Stimulated activated effector memory CD8-positive, alpha-beta T cell treated with anti-CD3 and anti-CD28 coated beads, Interleukin-12 subunit alpha, Interleukin-12 subunit beta, amount 100 ng/mL, for 72 hours (primary cell): ENCODE measurements around the gene PTH.

Experiments
- ATAC-seq: fragments of 150-1000 bp; cut with Tn5 transposase; 2 replicates; pipeline ENCODE4 v1.10.0; 2021
- DNase-seq, 2 donors: peaks; one replicate each; pipeline ENCODE4 v3.0.0; 2021 to 2022; ENCODE audit warnings: low spot score in 2 of 2
- H3K27ac Mint-ChIP-seq: one replicate; pipeline ENCODE4 v1.8.0; 2022; ENCODE audit warnings: mild to moderate bottlenecking, mixed read lengths
- H3K36me3 Mint-ChIP-seq: one replicate; pipeline ENCODE4 v1.8.0; 2022; ENCODE audit warnings: mild to moderate bottlenecking, mixed read lengths
- H3K4me1 Mint-ChIP-seq: one replicate; pipeline ENCODE4 v1.8.0; 2022; ENCODE audit warnings: mixed read lengths
- H3K4me3 Mint-ChIP-seq: one replicate; pipeline ENCODE4 v1.8.0; 2022; ENCODE audit warnings: mild to moderate bottlenecking, mixed read lengths
- H3K9me3 Mint-ChIP-seq: one replicate; pipeline ENCODE4 v1.8.0; 2022; ENCODE audit warnings: mixed read lengths

The PTH gene

GRCh38 chr11:13463779-13464290, 32.0 kb downstream of the PTH start:
- Mint-ChIP-seq H3K36me3 (peaks cover 10% of the 10 kb centered on the region), H3K9me3 (no peaks in the 10 kb centered on the region), H3K4me1 (peaks cover 33% of the 10 kb centered on the region), H3K27ac (peak overlapping the region; percentile 99), H3K4me3 (peak overlapping the region; percentile 100)
- no peak for ATAC-seq
- no peak for DNase-seq

- Mint-ChIP-seq H3K9me3 (no peaks in the 10 kb centered on the region), H3K27ac (peak within 1 kb of the TSS; percentile 99), H3K36me3 (peaks cover 10% of the 10 kb centered on the region), H3K4me1 (peaks cover 33% of the 10 kb centered on the region), H3K4me3 (peak within 1 kb of the TSS; percentile 100)
- peak; percentile 98 for ATAC-seq
- peak; percentile 93 for DNase-seq
Measured at GRCh38 chr11:13462901-13463778, 32.7 kb downstream of the PTH start, which contains the start of gene BTBD10. Gene BTBD10, minus strand, starts transcription at chr11:13463222. Its CDS starts 18,098 bp downstream, at chr11:13445124.

GRCh38 chr11:13462311-13462900, 33.4 kb downstream of the PTH start:
- DNase-seq (no peak), ATAC-seq (peak; percentile 64)
- Mint-ChIP-seq H3K4me1 (peaks cover 33% of the 10 kb centered on the region), H3K36me3 (peaks cover 10% of the 10 kb centered on the region), H3K27ac (peak overlapping the region; percentile 99), H3K9me3 (no peaks in the 10 kb centered on the region), H3K4me3 (peak overlapping the region; percentile 100)

- no peak for DNase-seq
- ATAC-seq, result no peak
- Mint-ChIP-seq H3K36me3 (peaks cover 10% of the 10 kb centered on the region), H3K27ac (peak overlapping the region; percentile 99), H3K4me3 (peak overlapping the region; percentile 100), H3K9me3 (no peaks in the 10 kb centered on the region), H3K4me1 (peaks cover 33% of the 10 kb centered on the region)
Measured at GRCh38 chr11:13461291-13461690, 34.5 kb downstream of the PTH start.

- H3K27ac Mint-ChIP-seq, result no peak overlapping the region
- peaks cover 3% of the 10 kb centered on the region for H3K9me3 Mint-ChIP-seq
- H3K4me3 Mint-ChIP-seq, result no peak overlapping the region
- DNase-seq (no peak), ATAC-seq (no peak)
- no peaks in the 10 kb centered on the region for H3K36me3 Mint-ChIP-seq
- H3K4me1 Mint-ChIP-seq, result peaks cover 44% of the 10 kb centered on the region
Measured at GRCh38 chr11:13450832-13451397, 44.9 kb downstream of the PTH start.

- H3K36me3 Mint-ChIP-seq, result no peaks in the 10 kb centered on the region
- no peak overlapping the region for H3K27ac Mint-ChIP-seq
- H3K4me1 Mint-ChIP-seq, result peaks cover 44% of the 10 kb centered on the region
- DNase-seq (no peak), ATAC-seq (no peak)
- H3K4me3 Mint-ChIP-seq, result no peak overlapping the region
- H3K9me3 Mint-ChIP-seq, result peaks cover 3% of the 10 kb centered on the region
Measured at GRCh38 chr11:13449522-13449921, 46.3 kb downstream of the PTH start.

- DNase-seq (no peak), ATAC-seq (no peak)
- no peak overlapping the region for H3K4me3 Mint-ChIP-seq
- H3K27ac Mint-ChIP-seq, result no peak overlapping the region
- no peaks in the 10 kb centered on the region for H3K36me3 Mint-ChIP-seq
- H3K9me3 Mint-ChIP-seq, result peaks cover 3% of the 10 kb centered on the region
- H3K4me1 Mint-ChIP-seq, result peaks cover 44% of the 10 kb centered on the region
Measured at GRCh38 chr11:13448876-13449275, 46.9 kb downstream of the PTH start.

GRCh38 chr11:13446444-13446843, 49.4 kb downstream of the PTH start:
- Mint-ChIP-seq H3K4me1 (peaks cover 44% of the 10 kb centered on the region), H3K27ac (no peak overlapping the region), H3K4me3 (no peak overlapping the region), H3K36me3 (no peaks in the 10 kb centered on the region), H3K9me3 (peaks cover 3% of the 10 kb centered on the region)
- no peak for ATAC-seq
- DNase-seq, result no peak

- H3K4me1 Mint-ChIP-seq, result peaks cover 35% of the 10 kb centered on the region
- H3K36me3 Mint-ChIP-seq, result no peaks in the 10 kb centered on the region
- H3K4me3 Mint-ChIP-seq, result no peak overlapping the region
- DNase-seq (no peak), ATAC-seq (no peak)
- no peak overlapping the region for H3K27ac Mint-ChIP-seq
- peaks cover 3% of the 10 kb centered on the region for H3K9me3 Mint-ChIP-seq
Measured at GRCh38 chr11:13445588-13445987, 50.2 kb downstream of the PTH start.
